Neural progenitor cell (in vitro differentiated cells): ENCODE measurements around the gene CENPP.

Source experiments
- EZH2 ChIP-seq: fragments of 200-600 bp; sonication (generic); IDR thresholded peaks from 2 replicates; pipeline ENCODE4 v1.6.1; 2017; ENCODE audit warnings: antibody characterized with exemption, mild to moderate bottlenecking, moderate library complexity
- TF ChIP-seq, protein P1 (sequence below): fragments of 200-600 bp; sonication (generic); IDR thresholded peaks from 2 replicates; pipeline ENCODE4 v1.5.1; 2017; ENCODE audit warnings: antibody characterized with exemption, mild to moderate bottlenecking

DNA sequence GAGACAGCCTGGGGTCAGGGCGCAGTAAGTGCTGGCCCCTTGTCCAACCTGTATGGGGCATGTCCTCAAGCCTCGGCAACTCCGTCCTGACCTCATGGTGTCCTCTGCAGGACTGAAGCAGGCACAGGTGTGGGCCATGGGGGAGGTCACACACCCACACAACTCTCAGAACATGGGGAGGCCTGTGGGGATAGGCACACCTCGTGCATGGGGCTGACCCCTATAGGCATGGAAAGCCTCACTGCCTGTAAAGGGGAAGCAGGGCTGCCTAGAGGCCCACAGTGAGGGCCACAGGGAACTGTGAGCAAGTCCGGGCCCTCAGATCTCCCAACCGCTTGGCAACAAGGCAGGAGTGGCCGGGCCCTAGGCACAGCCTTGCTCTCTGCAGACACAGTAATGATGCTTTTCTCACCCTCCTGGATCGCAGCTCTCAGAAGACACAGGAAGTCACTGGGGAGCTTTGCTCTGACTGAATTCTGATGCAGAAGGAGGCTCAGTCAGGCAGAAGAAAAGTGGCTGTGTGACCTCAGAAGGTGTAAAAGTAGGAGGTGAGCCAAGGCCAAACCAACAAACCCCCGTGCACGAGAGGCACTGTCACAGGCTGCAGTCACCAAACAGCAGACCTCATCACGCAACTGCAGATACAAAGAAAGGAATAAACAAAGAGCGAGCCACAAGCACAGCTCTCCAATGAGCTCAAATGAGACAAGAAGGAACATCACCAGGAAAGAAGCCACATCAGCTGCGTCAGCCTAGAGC is 338.8 kb downstream of the CENPP start:
- TF ChIP-seq EZH2, result no peak
- TF ChIP-seq, protein P1, sequence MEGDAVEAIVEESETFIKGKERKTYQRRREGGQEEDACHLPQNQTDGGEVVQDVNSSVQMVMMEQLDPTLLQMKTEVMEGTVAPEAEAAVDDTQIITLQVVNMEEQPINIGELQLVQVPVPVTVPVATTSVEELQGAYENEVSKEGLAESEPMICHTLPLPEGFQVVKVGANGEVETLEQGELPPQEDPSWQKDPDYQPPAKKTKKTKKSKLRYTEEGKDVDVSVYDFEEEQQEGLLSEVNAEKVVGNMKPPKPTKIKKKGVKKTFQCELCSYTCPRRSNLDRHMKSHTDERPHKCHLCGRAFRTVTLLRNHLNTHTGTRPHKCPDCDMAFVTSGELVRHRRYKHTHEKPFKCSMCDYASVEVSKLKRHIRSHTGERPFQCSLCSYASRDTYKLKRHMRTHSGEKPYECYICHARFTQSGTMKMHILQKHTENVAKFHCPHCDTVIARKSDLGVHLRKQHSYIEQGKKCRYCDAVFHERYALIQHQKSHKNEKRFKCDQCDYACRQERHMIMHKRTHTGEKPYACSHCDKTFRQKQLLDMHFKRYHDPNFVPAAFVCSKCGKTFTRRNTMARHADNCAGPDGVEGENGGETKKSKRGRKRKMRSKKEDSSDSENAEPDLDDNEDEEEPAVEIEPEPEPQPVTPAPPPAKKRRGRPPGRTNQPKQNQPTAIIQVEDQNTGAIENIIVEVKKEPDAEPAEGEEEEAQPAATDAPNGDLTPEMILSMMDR, result no peak
